Measurements from ENCODE around the gene NEDD4L. TPM values are rescaled to one million over a fixed set of nuclear protein-coding genes. Genes with fewer than 3 reads are reported as not detected.

NEDD4L gene
- total RNA-seq, 1 donor from 2014 or later = 162 TPM

- DNase-seq (ENCODE audit: low spot score, unreplicated experiment) = no peak
- H3K27ac Mint-ChIP-seq = no peak overlapping the region
- no peaks in the 10 kb centered on the region for H3K27me3 Mint-ChIP-seq
- H3K4me3 Mint-ChIP-seq (ENCODE audit: low read depth) = no peak overlapping the region
- peaks cover 21% of the 10 kb centered on the region for H3K4me1 Mint-ChIP-seq (ENCODE audit: low read depth)
- peaks cover 41% of the 10 kb centered on the region for H3K36me3 Mint-ChIP-seq (ENCODE audit: insufficient read depth)
- no peaks in the 10 kb centered on the region for H3K9me3 Mint-ChIP-seq (ENCODE audit: low read depth)
- TF ChIP-seq, protein P1, sequence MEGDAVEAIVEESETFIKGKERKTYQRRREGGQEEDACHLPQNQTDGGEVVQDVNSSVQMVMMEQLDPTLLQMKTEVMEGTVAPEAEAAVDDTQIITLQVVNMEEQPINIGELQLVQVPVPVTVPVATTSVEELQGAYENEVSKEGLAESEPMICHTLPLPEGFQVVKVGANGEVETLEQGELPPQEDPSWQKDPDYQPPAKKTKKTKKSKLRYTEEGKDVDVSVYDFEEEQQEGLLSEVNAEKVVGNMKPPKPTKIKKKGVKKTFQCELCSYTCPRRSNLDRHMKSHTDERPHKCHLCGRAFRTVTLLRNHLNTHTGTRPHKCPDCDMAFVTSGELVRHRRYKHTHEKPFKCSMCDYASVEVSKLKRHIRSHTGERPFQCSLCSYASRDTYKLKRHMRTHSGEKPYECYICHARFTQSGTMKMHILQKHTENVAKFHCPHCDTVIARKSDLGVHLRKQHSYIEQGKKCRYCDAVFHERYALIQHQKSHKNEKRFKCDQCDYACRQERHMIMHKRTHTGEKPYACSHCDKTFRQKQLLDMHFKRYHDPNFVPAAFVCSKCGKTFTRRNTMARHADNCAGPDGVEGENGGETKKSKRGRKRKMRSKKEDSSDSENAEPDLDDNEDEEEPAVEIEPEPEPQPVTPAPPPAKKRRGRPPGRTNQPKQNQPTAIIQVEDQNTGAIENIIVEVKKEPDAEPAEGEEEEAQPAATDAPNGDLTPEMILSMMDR (IDR thresholded peaks at IDR 0.05; ENCODE audit: unreplicated experiment) = no peak
Measured at GRCh38 chr18:58337686-58338085, 293.7 kb downstream of the NEDD4L start.

- TF ChIP-seq, protein P1 (IDR thresholded peaks at IDR 0.05; ENCODE audit: unreplicated experiment) = no peak
- peaks cover 43% of the 10 kb centered on the region for H3K36me3 Mint-ChIP-seq (ENCODE audit: insufficient read depth)
- DNase-seq (ENCODE audit: low spot score, unreplicated experiment) = no peak
- H3K27ac Mint-ChIP-seq = peak overlapping the region; percentile 65
- H3K27me3 Mint-ChIP-seq = no peaks in the 10 kb centered on the region
- no peak overlapping the region for H3K4me3 Mint-ChIP-seq (ENCODE audit: low read depth)
- H3K4me1 Mint-ChIP-seq (ENCODE audit: low read depth) = peaks cover 21% of the 10 kb centered on the region
- no peaks in the 10 kb centered on the region for H3K9me3 Mint-ChIP-seq (ENCODE audit: low read depth)
Measured at GRCh38 chr18:58338141-58338540, 294.1 kb downstream of the NEDD4L start.

DNA sequence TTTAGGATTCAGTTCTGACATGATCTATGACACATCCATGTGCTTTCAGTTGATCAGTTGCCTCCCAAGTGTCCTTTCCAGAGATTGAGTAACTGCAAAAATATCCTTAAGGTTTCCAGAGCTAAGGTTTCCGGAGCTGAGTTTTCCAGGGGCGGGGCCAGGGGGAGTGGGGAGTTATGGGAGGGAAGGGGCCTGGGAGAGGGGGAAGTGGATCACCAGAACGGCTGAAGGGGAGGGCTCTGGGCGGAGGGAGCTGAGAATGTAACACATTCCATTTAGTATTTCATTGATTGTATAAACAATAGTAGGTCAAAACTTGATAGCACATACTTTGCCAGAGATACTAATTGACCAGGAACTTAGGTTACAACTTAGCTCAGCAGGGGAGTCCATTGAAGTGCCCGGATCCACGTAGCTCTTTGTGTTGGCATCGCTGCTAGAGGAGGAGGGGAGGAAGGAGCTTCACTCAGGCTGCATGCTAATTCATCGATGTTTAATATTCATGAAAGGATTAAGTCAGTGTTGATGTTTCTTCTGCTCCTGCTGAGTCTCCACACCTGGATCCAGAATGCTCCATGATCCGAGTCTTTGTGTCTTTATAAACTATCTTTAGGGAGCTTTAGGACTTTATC, 295.1 kb downstream of the NEDD4L start:
- peaks cover 44% of the 10 kb centered on the region for H3K36me3 Mint-ChIP-seq (ENCODE audit: insufficient read depth)
- DNase-seq (ENCODE audit: low spot score, unreplicated experiment) = peak; percentile 20
- H3K9me3 Mint-ChIP-seq (ENCODE audit: low read depth) = no peaks in the 10 kb centered on the region
- peak overlapping the region; percentile 54 for H3K4me3 Mint-ChIP-seq (ENCODE audit: low read depth)
- peaks cover 21% of the 10 kb centered on the region for H3K4me1 Mint-ChIP-seq (ENCODE audit: low read depth)
- H3K27me3 Mint-ChIP-seq = no peaks in the 10 kb centered on the region
- peak overlapping the region; percentile 93 for H3K27ac Mint-ChIP-seq
- TF ChIP-seq, protein P1 (IDR thresholded peaks at IDR 0.05; ENCODE audit: unreplicated experiment) = no peak

- TF ChIP-seq, protein P1 (IDR thresholded peaks at IDR 0.05; ENCODE audit: unreplicated experiment) = no peak
- peaks cover 26% of the 10 kb centered on the region for H3K4me1 Mint-ChIP-seq (ENCODE audit: low read depth)
- peak overlapping the region; percentile 93 for H3K27ac Mint-ChIP-seq
- no peak overlapping the region for H3K4me3 Mint-ChIP-seq (ENCODE audit: low read depth)
- DNase-seq (ENCODE audit: low spot score, unreplicated experiment) = no peak
- H3K9me3 Mint-ChIP-seq (ENCODE audit: low read depth) = no peaks in the 10 kb centered on the region
- peaks cover 38% of the 10 kb centered on the region for H3K36me3 Mint-ChIP-seq (ENCODE audit: insufficient read depth)
- H3K27me3 Mint-ChIP-seq = no peaks in the 10 kb centered on the region
Measured at GRCh38 chr18:58339890-58340289, 295.9 kb downstream of the NEDD4L start.

- peaks cover 32% of the 10 kb centered on the region for H3K36me3 Mint-ChIP-seq (ENCODE audit: insufficient read depth)
- no peaks in the 10 kb centered on the region for H3K9me3 Mint-ChIP-seq (ENCODE audit: low read depth)
- TF ChIP-seq, protein P1 (IDR thresholded peaks at IDR 0.05; ENCODE audit: unreplicated experiment) = no peak
- no peak overlapping the region for H3K4me3 Mint-ChIP-seq (ENCODE audit: low read depth)
- H3K27me3 Mint-ChIP-seq = no peaks in the 10 kb centered on the region
- peak overlapping the region; percentile 59 for H3K27ac Mint-ChIP-seq
- H3K4me1 Mint-ChIP-seq (ENCODE audit: low read depth) = peaks cover 31% of the 10 kb centered on the region
- DNase-seq (ENCODE audit: low spot score, unreplicated experiment) = no peak
Measured at GRCh38 chr18:58341916-58342315, 297.9 kb downstream of the NEDD4L start.
